ENCODE results near the gene AHDC1.

DNA sequence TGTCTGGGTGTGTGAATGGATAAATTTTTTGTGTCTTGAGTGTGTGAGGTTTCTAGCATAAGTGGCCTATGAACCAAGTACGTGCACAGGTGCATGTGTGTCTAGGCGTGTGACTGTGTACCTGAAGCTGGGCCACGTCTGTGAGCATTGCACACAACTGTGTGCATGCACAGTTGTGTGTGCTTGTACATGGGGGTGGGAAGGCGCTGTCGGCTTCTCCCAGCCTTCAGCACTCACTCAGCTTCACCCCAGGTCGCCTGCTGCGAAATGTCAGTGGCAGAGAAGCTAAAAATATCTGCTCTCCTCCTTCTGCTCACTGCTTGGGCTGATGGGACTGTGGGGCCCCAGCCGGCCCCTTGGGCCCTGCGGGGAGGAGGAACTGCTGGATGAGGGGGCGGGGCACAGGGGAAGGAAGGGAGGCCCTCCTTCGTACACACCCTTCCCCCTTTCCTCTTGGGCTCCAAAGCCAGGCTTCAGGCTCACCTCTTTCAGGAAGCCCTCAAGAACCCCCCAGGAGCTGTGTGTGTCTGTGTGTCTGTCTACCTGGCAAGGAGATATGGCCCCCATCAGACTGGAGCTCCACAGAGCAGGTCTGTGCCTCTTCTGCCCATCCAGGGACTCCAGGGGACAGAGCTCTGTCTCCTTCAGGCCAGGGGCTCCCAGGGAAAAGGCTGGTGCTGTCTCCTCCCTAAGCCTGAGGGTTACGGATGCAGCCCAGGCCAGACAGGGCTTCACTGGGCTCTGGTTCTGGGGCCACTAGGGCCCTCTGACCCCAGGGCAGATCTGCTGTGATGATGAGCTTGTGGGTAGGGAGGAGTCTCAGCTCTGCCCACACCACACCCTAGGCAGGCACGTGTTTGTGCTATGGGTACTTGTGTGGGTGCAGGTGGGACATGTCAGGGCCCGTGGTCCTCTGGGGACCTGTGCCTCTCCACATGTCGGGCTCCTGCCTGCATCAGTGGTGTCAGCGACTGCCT lies 78.4 kb downstream of the AHDC1 start:
- TF ChIP-seq MYC (IDR thresholded peaks at IDR 0.05; ENCODE audit: low read depth, low read length): no peak; the same call in 1 of the 2 replicates
- peak; percentile 55 for TF ChIP-seq MYC (CRISPR knock-in tag; IDR thresholded peaks at IDR 0.05; ENCODE audit: borderline replicate concordance, low read depth)
- no peak for TF ChIP-seq NR4A1 (CRISPR knock-in tag; IDR thresholded peaks at IDR 0.05)
- 0 out of 2 replicates have a peak, but pooled peaks have one; percentile 41 for TF ChIP-seq NR4A1 (tag; IDR thresholded peaks at IDR 0.05)
- TF ChIP-seq, protein P1, sequence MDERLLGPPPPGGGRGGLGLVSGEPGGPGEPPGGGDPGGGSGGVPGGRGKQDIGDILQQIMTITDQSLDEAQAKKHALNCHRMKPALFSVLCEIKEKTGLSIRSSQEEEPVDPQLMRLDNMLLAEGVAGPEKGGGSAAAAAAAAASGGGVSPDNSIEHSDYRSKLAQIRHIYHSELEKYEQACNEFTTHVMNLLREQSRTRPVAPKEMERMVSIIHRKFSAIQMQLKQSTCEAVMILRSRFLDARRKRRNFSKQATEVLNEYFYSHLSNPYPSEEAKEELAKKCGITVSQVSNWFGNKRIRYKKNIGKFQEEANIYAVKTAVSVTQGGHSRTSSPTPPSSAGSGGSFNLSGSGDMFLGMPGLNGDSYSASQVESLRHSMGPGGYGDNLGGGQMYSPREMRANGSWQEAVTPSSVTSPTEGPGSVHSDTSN (CRISPR knock-in tag; IDR thresholded peaks at IDR 0.05; ENCODE audit: low read depth): no peak
- TF ChIP-seq, protein P1 (tag; conservative IDR thresholded peaks at IDR 0.05; ENCODE audit: low read depth): 0 out of 2 replicates have a peak, but pooled peaks have one; percentile 25
- TF ChIP-seq POLR2AphosphoS5 (IDR thresholded peaks at IDR 0.05; ENCODE audit: control insufficient read depth, insufficient read depth, low read depth, low read length): peak; percentile 48

Measured in K562 (cell line).